OCI-LY3 (cell line): ENCODE measurements around the gene HEG1.
A peak's percentile ranks its signal among the peaks of the same experiment; 100 is the strongest.

Source experiments
- H2AFZ ChIP-seq: fragments of 200-600, 300-600 bp; shearing (Covaris generic); 2 replicates; pipeline ENCODE4 v1.6.0; 2014; ENCODE audit warnings: antibody characterized with exemption, low read depth, low read length
- H3K27ac ChIP-seq: fragments of 200-600, 300-600 bp; sonication (generic); 2 replicates; pipeline ENCODE4 v1.5.1; 2014; ENCODE audit warnings: mild to moderate bottlenecking, low read length, moderate library complexity, mixed read lengths
- H3K27me3 ChIP-seq: fragments of 200-600, 300-600 bp; sonication (generic); 2 replicates; pipeline ENCODE4 v1.6.1; 2014; ENCODE audit warnings: low read depth, low read length, mixed read lengths
- H3K36me3 ChIP-seq: fragments of 200-600, 300-600 bp; sonication (generic); replicated peaks from 2 replicates; pipeline ENCODE3; 2014; ENCODE audit warnings: low read depth, low read length, mixed read lengths
- H3K4me1 ChIP-seq: fragments of 300-600, 200-600 bp; sonication (generic); 2 replicates; pipeline ENCODE4 v1.6.1; 2014; ENCODE audit warnings: low read length, mixed read lengths
- H3K4me2 ChIP-seq: fragments of 200-600, 300-600 bp; sonication (generic); 2 replicates; pipeline ENCODE4 v1.6.1; 2014; ENCODE audit warnings: low read length, mixed read lengths
- H3K4me3 ChIP-seq: fragments of 300-600, 200-600 bp; sonication (generic); 2 replicates; pipeline ENCODE4 v1.5.1; 2014; ENCODE audit warnings: antibody characterized with exemption, mild to moderate bottlenecking, low read length, moderate library complexity
- H3K79me2 ChIP-seq: fragments of 300-600, 200-600 bp; shearing (Covaris generic); 2 replicates; pipeline ENCODE4 v1.6.1; 2014; ENCODE audit warnings: mild to moderate bottlenecking, low read length, mixed read lengths
- H3K9ac ChIP-seq: fragments of 300-600, 200-600 bp; shearing (Covaris generic); 2 replicates; pipeline ENCODE4 v1.6.0; 2014; ENCODE audit warnings: mild to moderate bottlenecking, low read length, moderate library complexity
- H3K9me3 ChIP-seq: fragments of 200-600, 300-600 bp; shearing (Covaris generic); 2 replicates; pipeline ENCODE4 v1.6.1; 2014; ENCODE audit warnings: low read length, mixed read lengths; ENCODE audit not compliant: insufficient read depth
- H4K20me1 ChIP-seq: fragments of 200-600, 300-600 bp; sonication (generic); 2 replicates; pipeline ENCODE4 v1.6.1; 2016; ENCODE audit warnings: low read length, mixed read lengths; ENCODE audit not compliant: insufficient read depth
- CTCF ChIP-seq: fragments of 200-600, 300-600 bp; sonication (generic); IDR thresholded peaks from 2 replicates; pipeline ENCODE4 v1.5.1; 2014; ENCODE audit warnings: antibody characterized with exemption, low read length, low read depth
- EZH2phosphoT487 ChIP-seq: fragments of 200-600 bp; shearing (Covaris generic); IDR thresholded peaks from 2 replicates; pipeline ENCODE4 v1.6.1; 2018; ENCODE audit warnings: antibody characterized with exemption, mixed run types, low read depth

Gene HEG1

GRCh38 chr3:124924741-124925140 is 131.1 kb downstream of the HEG1 start:
- H3K4me2 ChIP-seq: no peak overlapping the region
- H4K20me1 ChIP-seq: no peaks in the 10 kb centered on the region
- TF ChIP-seq EZH2phosphoT487: no peak
- no peak for TF ChIP-seq CTCF
- H3K27ac ChIP-seq: no peak overlapping the region
- H2AFZ ChIP-seq: no peak overlapping the region
- H3K27me3 ChIP-seq: peaks cover 5% of the 10 kb centered on the region
- no peak overlapping the region for H3K9ac ChIP-seq
- no peaks in the 10 kb centered on the region for H3K36me3 ChIP-seq
- H3K9me3 ChIP-seq: no peaks in the 10 kb centered on the region
- H3K4me3 ChIP-seq: no peak overlapping the region
- no peaks in the 10 kb centered on the region for H3K79me2 ChIP-seq
- peaks cover 26% of the 10 kb centered on the region for H3K4me1 ChIP-seq

- H3K27ac ChIP-seq: no peak overlapping the region
- no peak overlapping the region for H3K4me3 ChIP-seq
- H3K27me3 ChIP-seq: no peaks in the 10 kb centered on the region
- no peaks in the 10 kb centered on the region for H3K36me3 ChIP-seq
- H3K4me1 ChIP-seq: peaks cover 26% of the 10 kb centered on the region
- H4K20me1 ChIP-seq: no peaks in the 10 kb centered on the region
- H2AFZ ChIP-seq: no peak overlapping the region
- H3K79me2 ChIP-seq: no peaks in the 10 kb centered on the region
- peak; percentile 29; the same call in 1 of the 2 replicates for TF ChIP-seq CTCF
- no peak for TF ChIP-seq EZH2phosphoT487
- no peak overlapping the region for H3K9ac ChIP-seq
- no peak overlapping the region for H3K4me2 ChIP-seq
- no peaks in the 10 kb centered on the region for H3K9me3 ChIP-seq
Measured at GRCh38 chr3:124923833-124924232, 132.0 kb downstream of the HEG1 start.

- Histone ChIP-seq H3K4me3 (no peak overlapping the region), H3K27me3 (peaks cover 16% of the 10 kb centered on the region), H4K20me1 (no peaks in the 10 kb centered on the region), H3K9me3 (no peaks in the 10 kb centered on the region), H3K4me2 (no peak overlapping the region), H3K36me3 (no peaks in the 10 kb centered on the region), H3K4me1 (peaks cover 3% of the 10 kb centered on the region; the same call in 1 of the 2 replicates), H3K27ac (no peak overlapping the region), H3K79me2 (no peaks in the 10 kb centered on the region), H3K9ac (no peak overlapping the region), H2AFZ (no peak overlapping the region)
- no peak for TF ChIP-seq EZH2phosphoT487
- no peak for TF ChIP-seq CTCF
Measured at GRCh38 chr3:124920718-124921117, 135.1 kb downstream of the HEG1 start.

- H2AFZ ChIP-seq: no peak overlapping the region
- H3K4me3 ChIP-seq: no peak overlapping the region
- H3K79me2 ChIP-seq: no peaks in the 10 kb centered on the region
Measured at GRCh38 chr3:124919756-124920155, 136.0 kb downstream of the HEG1 start.

More at GRCh38 chr3:124919756-124920155, 136.0 kb downstream of the HEG1 start:
- H3K9me3 ChIP-seq: no peaks in the 10 kb centered on the region
- no peak overlapping the region for H3K4me2 ChIP-seq
- H3K27ac ChIP-seq: no peak overlapping the region
- TF ChIP-seq EZH2phosphoT487 (no peak), CTCF (no peak)
- H3K27me3 ChIP-seq: peaks cover 24% of the 10 kb centered on the region
- H4K20me1 ChIP-seq: no peaks in the 10 kb centered on the region
- H3K36me3 ChIP-seq: no peaks in the 10 kb centered on the region
- H3K4me1 ChIP-seq: peaks cover 3% of the 10 kb centered on the region; the same call in 1 of the 2 replicates
- H3K9ac ChIP-seq: no peak overlapping the region
